GM19397 (cell line): ENCODE data around the gene NCCRP1.
"Not testable (repeated sequence)": the region's sequence is repeated elsewhere in the genome, so short reads cannot be mapped to it uniquely, and the experiment has no call there.

Source experiments
- ATAC-seq: cut with Tn5 transposase; IDR thresholded peaks from one replicate; pipeline ENCODE4 v1.9.1; 2021; ENCODE audit warnings: mild to moderate bottlenecking, moderate library complexity; ENCODE audit not compliant: unreplicated experiment

The NCCRP1 gene

GRCh38 chr19:39205449-39205764 lies 8.6 kb downstream of the NCCRP1 start:
- no peak for ATAC-seq

DNA sequence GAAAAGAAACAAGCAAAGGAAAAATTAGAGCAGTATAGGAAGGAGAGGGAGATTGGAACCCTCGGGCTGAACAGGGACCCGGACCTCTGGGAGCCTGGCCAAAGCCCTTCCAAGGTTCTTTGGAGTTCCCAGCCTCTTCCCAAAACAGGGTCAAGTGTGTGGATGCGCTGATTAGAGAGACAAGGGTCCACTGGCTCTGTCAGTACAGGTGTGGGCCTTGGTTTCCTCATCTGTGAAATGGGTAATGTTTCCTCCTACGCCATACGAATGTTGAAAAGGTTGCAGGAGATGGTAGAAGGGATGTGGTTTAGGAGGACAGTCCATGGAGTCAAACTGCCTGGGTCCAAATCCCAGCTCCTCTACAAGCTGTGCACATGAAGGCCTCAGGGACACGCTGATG lies 9.4 kb downstream of the NCCRP1 start:
- no peak for ATAC-seq

- ATAC-seq, result no peak
These were observed 10.6 kb downstream of the NCCRP1 start for GRCh38 chr19:39207293-39207836.

DNA sequence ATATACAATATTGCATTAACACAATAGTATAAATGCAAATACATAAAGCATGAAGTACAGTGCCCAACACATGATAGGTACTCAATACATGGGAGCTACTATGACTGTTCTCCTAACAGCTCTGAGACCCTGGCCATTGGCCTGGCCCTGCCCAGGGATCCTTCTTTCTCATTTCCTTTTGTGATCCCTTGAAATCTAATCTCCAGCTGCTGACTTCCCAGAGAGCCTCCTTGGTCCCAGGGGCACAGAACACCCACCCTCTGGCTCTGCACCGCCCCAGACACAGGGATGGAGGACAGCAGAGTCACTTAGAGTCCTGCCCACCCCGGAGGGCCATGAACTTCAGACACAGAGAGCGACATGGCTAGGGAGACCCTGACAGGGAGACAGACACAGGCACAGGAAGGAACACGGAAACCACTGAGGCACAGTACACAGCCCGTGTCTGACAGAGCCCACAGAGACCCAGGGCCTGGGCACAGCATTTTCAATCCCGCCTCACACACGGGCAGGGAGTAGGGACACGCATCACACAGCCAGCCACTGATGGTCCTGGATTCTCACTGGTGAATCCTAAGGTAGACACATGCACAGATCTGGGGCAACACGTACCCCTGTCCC lies 11.5 kb downstream of the NCCRP1 start:
- no peak for ATAC-seq

GRCh38 chr19:39209196-39209595 lies 12.4 kb downstream of the NCCRP1 start:
- no peak for ATAC-seq

DNA sequence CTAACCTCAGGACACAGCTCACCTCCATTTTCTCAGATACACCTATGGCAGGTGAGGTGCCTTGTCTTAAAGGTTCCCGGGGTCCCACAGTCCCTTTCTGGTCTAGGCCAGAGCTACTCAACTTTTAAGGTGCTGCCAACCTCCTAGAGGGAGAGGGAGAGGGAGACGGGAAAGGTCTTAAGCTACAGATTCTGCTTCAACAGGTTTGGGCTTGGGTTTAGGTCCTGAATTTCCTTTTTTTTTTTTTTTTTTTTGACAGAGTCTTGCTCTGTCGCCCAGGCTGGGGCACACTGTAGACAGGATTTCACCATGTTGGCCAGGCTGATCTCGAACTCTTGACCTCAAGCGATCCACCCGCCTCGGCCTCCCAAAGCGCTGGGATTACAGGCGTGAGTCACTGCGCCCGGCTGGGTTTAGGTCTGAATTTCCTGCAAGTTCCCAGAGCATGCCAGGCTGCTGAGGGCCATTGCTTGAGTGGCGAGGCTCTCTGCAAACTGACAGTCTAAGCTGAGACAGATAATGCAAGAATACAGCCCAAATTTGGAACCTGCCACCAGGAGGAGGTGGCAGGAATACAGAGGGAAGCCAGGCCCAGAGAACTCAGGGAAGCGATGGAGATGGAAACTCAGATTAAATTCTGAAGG lies 15.1 kb downstream of the NCCRP1 start:
- ATAC-seq, result no peak

- ATAC-seq, result no peak
These were observed 15.6 kb downstream of the NCCRP1 start for GRCh38 chr19:39212375-39212742.

DNA sequence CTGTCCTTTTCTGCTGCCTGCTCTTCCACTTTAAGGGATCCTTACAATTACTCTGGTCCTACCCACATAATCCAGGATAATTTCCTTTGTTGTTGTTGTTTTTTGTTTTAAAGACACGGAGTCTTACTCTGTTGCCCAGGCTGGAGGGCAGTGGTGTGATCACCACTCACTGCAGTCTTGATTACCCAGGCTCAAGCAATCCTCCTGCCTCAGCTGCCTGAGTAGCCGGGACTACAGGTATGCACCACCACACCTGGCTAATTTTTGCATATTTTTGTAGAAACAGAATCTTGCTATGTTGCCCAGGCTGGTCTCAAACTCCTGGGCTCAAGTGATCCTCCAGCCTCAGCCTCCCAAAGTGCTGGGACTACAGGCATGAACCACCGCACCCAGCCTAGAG lies 18.6 kb downstream of the NCCRP1 start:
- not testable (repeated sequence) for ATAC-seq

DNA sequence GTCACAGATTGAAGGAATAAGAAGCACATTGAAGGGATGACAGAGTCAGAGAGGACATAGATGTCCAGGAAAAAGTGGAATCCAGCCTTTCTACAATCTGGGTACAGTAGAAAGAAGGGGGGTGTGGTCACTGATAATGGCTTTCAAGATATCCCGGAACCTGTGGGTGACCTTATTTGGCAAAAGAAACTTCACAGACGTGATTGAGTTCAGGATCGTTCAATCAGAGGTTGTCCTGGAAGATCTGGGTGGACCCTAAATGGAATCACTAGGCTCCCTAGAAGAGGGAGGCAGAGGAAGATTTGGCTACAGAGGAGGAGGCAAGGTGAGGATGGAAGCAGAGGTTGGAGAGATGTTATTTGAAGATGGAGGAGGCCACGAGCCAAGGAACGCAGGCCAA lies 20.3 kb downstream of the NCCRP1 start:
- ATAC-seq, result no peak

DNA sequence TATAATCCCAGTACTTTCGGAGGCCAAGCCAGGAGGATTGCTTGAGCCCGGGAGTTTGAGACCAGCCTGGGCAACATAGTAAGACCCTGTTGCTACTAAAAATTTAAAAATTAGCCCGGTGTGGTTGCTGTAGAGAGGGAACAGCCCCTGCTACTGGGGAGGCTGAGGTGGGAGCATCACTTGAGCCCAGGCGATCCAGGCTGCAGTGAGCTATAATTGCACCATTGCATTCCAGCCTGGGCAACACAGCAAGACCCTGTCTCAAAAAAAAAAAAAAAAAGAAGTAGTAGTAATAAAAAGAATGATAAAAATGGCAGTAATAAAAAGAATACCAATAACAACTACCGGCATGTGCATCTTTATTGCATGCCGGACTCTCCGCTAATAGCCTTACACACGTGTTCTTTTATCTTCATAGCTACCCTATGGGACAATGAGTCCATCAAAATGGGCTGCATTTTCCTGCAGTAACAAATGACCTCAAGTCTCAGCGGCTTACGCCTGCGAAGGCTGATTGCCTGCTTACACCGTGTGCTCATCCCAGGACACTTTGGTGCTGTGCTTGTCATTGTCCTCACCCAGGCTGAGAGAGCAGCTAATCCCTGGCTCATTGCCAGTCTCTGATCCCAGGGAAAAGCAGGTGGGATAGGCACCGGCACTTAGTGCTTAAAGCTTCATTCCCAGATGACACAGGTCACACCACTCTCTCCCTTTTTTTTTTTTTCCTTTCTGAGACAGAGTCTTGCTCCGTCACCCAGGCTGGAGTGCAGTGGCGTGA lies 21.7 kb downstream of the NCCRP1 start:
- no peak for ATAC-seq

DNA sequence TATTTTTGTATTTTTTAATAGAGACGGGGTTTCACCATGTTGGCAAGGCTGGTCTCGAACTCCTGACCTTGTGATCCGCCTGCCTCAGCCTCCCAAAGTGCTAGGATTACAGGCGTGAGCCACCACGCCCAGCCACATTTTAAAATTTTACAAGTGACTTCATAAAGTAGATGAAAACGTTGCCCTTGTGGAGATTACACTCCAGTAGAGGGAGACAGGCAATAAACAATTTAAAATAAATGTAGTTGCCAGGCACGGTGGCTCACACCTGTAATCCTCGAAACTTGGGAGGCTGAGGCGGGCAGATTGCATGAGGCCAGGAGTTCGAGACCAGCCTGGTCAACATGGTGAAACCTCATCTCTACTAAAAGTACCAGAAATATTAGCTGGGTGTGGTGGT lies 22.3 kb downstream of the NCCRP1 start:
- not testable (repeated sequence) for ATAC-seq

DNA sequence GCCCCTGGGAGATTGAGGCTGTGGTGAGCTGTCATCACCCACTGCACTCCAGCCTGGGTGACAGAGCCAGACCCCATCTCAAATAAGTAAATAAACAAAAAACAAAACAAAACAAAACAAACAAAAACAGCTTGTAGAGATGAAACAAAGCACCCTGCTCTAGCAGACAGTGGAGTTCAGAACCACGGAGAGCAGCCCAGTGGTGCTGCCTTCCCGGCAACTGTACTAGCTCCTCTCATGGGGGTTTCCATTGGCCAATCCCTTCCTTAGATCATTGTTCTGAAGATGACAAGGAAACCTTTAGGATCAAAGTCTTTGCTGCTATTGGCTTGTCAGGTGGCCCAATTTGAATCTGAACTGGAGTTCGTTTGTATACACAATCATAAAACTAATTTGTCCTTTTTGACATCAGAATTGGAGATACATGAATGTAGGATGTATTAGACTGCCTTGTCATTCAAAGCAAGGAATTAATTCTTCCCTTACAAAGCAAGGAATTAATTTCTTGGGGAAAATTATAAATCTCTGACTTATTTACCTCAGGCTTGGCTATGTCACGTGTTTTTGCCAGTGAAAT lies 27.0 kb downstream of the NCCRP1 start:
- no peak for ATAC-seq

- no peak for ATAC-seq
These were observed 28.1 kb downstream of the NCCRP1 start for GRCh38 chr19:39224910-39225309.

GRCh38 chr19:39230096-39230764 lies 33.5 kb downstream of the NCCRP1 start:
- no peak for ATAC-seq

- no peak for ATAC-seq
These were observed 35.9 kb downstream of the NCCRP1 start for GRCh38 chr19:39232708-39233107.

DNA sequence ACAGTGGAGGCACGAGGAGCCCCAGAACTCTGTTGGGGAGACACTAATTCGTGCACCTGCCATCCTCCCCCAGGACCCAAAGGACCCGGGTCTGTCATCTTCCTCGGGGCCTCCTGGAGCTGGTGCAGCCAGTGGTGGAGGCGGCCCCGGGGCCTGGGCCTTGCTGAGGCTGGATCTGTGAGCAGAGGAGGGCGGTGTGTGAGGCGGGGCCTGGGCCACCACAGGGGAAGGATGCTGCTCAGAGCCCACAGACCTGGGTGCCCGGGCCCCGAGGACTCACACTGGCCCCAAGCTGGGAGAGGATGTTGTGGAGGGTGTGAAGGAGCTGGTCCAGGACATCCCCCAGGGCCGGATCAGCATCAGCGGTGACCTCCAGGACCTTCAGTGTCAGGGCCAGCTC lies 39.8 kb downstream of the NCCRP1 start:
- no peak for ATAC-seq

DNA sequence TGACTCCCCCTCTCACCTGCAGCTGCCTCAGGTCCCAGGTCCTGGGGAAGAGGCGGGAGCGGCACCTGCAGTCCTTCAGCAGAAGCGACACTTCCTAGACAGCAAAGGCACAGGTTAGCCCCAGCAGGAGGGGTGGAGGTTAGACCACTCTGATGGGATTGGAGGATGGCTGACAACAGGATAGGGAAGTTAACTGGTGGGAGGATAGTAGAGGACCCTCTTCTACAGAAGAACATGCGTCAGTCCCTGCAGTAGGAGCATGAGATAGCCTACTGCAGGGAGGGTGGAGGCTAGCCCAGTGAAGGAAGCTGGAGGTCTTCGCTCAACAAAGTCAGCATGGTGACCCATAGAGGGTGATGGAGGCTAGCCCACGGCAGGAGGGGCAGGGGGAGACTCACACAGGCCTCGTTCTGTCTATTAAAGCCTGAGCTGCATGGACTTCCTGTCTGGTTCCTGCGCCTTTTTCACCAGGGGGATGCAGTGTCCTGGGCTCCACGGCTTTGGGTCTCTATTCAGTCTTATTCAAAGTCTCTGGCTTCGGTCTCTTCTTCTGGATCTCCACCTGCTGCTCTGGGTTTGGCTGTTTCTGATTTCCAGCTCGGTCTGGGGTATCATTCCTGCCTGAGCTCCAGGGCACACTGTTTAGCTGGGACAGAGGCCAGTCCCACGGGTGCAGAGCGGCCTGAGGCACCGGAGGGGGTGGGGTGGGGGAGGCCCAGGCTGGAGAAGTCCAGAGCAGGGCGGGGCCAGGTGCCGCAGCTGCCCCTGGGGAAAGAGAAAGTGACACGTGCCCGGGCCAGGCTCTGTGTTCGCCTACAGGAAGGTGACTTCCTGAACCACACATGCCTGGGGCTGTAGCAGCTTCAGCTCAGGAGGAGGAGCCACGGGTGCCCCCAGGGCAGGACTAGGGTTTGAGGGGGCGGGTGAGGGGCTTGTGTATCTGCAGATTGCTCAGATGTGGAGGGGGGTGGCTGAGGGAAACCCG lies 40.7 kb downstream of the NCCRP1 start:
- peak; percentile 80 for ATAC-seq

- ATAC-seq, result no peak
These were observed 41.4 kb downstream of the NCCRP1 start for GRCh38 chr19:39238209-39238608.

- no peak for ATAC-seq
These were observed 42.2 kb downstream of the NCCRP1 start for GRCh38 chr19:39238944-39239343.

- ATAC-seq, result no peak
These were observed 43.7 kb downstream of the NCCRP1 start for GRCh38 chr19:39240421-39240820.
